GM18867 (cell line): ENCODE data around the gene ZNF398.

Experiments
- ATAC-seq: cut with Tn5 transposase; IDR thresholded peaks from one replicate; pipeline ENCODE4 v1.9.1; 2021; ENCODE audit warnings: mild to moderate bottlenecking, moderate library complexity; ENCODE audit not compliant: unreplicated experiment

Gene ZNF398

DNA sequence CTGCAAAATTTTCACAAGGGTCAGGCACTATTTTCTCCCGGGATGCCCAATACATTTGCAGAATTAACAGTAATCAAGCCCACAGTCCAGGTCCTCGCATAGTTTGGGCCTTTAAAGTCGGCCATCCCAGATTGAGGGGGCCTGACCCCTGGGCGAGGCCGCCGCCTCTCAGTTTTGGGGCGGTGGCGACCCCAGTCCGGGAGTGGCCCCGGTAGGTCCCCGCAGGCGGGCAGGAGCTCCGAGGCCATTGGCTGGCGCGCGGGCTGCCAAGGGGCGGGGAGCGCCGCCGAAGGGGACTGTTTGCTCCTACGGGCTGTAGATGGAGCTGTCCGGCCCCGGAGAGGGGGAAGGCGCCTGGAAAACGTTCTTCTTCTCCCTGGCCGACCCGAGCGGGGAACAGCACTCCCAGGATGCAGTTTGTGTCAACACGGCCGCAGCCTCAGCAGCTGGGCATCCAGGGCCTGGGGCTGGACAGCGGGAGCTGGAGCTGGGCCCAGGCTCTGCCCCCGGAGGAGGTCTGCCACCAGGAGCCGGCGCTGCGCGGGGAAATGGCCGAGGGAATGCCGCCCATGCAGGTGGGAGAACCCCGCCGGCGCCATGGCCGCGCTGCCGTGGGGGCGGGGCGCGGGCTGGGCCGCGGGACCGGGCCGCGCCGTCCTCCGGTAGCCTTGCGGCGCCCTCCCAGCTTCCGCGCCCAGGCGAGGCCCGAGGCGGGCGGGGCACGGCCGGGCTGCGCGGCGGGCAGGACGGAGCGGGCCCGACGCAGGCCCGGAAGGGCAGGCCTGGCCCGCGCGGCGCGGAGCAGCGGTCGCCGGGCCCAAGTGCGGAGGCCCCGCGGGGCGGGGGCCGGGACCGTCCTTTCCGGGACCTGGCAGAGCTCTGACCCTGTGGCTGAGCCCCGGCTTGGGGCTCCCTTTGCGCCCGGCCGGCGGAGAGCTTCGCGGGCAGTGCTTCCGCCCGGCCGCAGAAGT lies 48.2 kb downstream of the ZNF398 start, which contains the start of gene ZNF282:
ZNF282 (plus strand) TSS at position 367 of the 971 bp plus-strand sequence; CDS start at position 411, 44 bp downstream.
- ATAC-seq: peak; percentile 91

DNA sequence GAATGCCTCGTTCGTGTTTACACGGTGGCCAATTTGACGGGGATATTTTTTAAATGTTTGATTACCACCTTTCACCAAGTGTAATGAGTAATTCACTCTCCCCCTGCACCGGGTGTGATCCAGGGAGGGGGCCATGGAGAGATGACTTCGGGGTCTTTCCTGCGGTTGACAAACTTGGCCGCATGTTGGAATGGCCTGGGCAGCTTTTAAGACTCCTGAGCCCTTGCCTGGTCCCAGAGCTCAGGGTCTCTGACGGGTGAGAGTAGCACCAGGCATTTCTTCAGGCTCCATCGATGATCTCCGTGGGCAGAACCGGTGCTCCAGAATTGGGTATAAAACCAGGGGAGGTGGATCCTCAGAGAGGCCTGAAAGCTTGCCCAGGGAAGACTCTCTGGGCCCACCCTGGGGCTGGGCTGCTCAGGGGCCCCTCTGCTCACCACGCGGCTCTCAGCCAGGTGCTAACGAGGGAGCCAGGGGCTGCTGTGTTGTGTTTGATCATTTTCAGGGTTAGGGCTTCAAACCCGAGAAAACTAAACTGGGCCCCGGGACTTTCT lies 49.0 kb downstream of the ZNF398 start:
- peak; percentile 0 for ATAC-seq

DNA sequence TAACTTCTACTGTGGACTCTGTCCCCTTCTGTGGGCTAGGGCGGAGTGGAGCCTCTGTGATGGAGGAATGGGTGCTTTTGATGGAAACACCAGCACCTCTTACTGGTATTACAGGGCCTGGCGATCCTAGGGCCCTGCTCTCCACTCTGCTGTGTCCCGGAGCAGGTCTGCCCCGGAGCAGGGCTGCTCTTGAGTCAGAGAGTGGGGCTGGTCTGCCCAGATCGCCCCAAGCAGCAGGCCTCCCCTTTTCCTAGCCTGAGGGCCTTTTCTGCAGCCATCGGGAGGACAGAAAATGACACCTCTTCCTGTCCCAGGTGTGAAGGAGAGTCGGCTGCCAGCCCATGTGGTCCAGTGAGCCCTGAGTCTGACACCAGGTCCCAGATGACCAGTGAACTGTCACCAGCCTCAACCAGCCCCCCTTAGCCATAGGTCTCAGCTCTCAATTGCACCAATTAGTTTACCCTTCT lies 49.5 kb downstream of the ZNF398 start:
- no peak for ATAC-seq

DNA sequence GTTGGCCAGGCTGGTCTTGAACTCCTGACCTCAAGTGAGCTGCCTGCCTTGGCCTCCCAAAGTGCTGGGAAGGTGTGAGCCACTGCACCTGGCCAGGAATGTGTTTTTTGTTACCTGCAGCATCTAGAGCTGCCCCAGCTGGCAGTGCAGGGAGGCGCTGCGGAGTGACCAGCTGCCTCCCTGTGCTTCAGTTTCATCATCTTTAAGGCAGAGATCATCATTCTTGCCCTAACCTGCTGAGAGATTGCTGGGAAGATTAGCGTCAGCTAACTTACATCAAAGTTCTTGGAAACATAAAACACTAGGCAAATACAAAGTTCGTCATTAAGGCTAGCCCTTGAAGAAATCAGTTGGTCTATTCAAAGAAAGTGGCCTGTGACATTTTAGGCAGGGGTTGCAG lies 50.4 kb downstream of the ZNF398 start:
- no peak for ATAC-seq

DNA sequence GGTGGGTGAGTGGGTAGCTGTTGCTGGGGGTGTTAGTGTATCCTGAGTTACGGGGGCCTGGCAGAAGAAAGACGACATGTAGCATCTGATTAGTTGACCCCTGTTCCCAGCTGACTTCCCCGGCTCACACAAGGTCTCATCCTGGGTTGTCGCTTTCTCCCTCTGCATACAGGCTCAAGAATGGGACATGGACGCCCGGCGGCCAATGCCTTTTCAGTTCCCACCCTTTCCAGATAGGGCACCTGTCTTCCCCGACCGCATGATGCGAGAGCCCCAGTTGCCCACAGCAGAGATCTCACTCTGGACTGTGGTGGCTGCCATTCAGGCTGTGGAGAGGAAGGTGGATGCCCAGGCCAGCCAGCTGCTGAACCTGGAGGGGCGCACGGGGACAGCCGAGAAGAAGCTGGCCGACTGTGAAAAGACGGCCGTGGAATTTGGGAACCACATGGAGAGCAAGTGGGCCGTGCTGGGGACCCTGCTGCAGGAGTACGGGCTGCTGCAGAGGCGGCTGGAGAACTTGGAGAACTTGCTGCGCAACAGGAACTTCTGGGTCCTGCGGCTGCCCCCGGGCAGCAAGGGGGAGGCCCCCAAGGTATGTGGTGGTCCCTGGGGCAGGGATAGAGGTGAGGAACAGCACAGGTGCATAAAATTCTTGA lies 51.0 kb downstream of the ZNF398 start:
- no peak for ATAC-seq

DNA sequence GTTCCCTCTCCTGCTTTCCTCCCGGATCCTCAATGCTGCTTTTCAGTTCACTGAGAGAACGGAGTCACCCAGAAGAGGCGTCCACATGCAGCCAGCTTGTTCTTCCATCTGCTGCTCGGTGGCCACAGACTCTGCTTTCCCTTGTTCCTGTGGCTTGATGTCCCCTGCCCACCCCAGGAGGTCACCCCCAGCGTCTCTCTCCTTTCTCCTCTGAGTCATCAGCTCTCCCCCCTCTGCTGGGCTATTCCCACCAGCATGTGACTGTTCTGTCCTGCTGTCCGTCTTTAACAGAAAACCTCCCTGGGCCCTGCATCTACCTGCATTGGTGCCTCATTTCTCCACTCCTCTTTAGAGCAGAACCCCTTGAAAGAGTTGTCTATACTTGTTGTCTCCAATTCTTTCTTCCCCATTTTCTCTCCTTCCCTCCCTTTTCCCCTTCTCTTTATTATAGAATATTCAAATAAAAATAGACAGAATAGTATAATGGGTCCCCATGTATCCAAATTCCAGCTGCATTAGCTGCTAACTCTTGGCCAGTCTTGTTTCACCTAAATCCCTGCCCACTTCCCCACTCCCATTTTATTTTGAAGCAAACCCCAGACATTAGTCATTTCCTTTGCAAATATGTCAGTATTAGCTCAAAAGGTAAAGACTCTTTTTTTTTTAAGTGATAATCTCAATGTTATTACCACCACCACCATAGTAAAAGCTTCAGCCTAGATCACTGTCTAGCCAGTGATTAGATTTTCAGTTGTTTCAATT lies 52.2 kb downstream of the ZNF398 start:
- ATAC-seq: no peak

DNA sequence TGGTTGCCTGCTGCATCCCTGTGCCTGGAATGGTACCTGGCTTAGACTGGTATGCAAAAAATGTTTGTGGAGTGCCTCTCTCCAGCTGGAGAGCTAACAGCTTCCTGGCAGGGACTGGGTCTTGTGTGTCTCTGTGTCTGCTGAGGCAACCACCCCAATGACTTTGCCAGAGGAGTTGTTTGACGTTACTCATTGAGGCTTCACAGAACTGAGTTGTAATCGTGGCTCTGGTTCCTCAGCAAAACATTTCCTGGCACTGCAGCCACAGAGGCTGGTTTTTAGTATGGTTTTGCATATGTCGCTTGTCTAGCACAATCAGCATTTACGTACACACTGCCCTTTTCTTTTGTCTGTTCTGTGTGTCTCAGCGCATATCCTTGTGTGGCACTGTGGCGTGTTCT lies 55.6 kb downstream of the ZNF398 start:
- ATAC-seq: no peak

DNA sequence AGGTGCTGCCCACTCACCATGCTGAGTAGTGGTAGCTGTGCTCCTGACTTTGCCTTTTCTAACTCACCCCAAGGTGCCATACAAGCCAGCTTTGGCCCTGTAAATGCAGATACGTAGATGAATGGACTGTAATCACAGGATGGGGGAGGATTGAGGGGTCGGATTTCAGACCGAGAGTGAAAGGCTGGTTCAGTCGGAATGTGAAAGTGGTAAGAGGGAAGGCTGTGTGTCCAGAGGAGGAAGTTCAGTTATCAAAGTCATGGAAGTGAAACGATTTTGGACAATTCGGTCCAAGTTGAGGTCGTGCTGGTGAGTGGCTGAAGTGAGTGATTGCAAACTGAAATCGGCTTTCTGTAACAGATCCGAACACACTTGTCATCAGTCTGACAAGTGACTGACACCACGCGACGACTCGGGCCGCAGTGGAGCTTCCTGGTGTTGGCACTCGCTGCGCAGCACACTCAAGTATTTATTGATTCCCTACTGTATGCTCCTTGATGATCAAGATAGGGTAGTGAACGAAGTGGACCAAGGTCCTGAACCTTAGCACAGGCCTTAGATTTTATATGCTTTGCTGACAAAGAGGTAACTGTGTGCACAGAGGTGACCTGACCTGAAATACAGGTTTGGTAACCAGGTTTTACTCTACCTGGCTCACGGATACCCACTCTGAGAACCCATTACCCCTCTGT lies 58.6 kb downstream of the ZNF398 start:
- no peak for ATAC-seq

DNA sequence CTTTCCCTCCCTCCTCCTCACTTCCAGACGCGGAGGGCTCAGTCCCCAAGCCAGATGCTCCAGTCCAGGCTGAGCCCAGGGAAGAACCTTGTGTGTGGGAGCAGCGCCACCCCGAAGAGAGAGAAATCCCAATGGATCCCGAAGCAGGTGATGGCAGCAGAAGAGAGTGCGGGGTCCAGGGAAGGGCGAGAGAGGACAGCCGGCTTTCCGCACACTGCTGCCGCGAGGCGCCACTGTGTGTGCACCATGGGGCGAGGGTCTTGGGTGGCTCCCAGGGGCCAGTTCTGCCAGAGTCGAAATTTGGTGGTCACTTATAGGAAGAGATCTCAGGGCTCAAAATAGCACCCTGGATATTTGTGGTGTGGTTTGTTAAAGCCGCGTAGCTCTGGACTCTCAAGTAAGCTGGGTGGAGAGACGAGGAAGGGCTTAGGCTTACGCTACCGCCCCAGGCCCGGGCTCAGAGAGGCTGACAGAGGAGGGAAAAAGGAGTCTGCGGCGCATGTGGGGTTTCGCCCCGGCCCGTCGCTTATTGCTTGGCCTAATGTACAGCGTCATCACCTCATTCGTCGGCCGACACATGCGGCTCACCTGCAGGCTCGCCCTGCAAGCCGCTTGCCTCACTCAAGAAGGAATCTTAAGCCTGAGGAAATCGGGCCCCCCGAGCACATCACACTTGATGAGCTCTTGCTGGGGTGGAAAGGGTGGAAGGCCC lies 60.2 kb downstream of the ZNF398 start:
- no peak for ATAC-seq

DNA sequence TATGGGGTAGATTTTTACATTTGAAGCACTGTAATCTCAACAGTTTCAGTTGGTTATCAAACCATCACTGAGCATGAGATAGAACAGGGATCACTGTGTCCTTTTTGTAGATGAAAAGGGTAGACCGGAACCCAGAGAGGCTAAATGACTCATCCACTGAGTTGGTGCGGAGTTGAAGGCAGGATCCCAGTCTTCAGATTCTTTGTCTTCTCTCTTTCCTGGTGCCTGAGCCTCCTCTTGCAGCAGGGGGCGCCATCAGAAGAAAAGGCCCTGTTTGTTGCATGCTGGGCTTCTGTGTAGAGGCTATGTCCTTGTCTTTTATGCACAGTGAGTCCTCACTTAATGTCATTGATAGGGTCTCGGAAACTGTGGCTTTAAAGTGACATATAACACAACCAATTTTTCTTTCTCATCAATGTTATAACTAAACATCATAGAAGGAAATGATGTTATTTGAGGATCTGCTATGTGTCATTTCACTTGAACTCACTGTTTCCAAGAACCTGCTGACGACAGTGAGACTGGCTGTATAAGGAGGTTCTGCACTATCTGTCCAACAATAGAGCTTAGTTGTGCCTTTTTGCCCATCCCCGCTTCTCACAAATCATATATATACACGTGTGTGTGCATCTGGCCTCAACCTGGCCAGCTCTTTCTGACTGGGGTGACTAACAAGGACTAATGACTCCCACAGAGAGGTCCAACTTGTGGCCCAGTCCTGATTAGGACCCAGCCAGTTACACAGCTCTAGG lies 62.4 kb downstream of the ZNF398 start:
- ATAC-seq: peak; percentile 54

DNA sequence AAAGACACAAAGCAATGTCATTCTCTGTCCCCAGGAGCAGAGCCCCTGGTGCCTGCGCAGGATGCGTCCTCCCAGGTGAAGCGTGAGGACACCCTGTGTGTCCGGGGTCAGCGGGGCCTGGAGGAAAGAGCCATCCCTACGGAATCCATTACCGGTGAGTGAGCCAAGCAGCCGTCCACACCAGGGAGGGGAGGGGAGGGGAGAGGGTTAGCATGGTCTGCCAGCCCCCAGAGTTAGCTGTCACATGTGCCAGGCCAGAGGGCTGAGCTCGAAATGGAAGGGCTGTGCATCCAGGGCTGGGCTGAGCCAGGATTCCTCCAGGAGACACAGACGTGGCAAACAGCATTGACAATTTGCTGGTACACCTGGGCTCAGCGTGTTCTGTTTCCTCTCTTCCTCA lies 63.3 kb downstream of the ZNF398 start:
- no peak for ATAC-seq

DNA sequence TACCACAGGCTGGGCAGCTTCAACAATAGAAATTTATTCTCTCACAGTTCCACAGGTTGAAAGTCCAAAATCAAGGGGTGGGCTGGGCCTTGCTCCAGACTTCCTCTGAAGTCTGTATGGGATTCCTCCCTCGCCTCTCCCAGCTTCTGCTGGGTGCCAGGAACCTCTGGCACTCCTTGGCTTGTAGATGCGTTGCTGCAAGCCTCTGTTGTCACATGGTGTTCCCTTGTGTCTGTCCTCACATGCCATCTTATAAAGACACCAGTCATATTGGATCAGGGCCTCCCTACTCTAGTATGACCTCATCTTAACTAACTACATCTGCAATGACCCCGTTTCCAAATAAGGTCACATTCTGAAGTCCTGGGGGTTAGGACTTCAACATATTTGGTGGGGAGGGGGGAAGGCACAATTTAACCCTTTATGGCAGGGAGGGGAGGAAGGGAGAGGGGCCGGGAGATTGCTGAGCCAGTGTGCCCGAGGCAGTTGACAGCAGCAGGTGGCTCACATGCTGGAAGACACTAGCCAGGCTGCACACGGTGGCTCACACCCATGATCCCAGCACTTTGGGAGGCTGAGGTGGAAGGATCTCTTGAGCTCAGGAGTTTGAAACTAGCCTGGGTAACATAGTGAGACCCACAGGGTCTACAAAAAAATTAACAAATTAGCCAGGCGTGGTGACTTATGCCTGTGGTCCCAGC lies 66.9 kb downstream of the ZNF398 start:
- ATAC-seq: no peak

DNA sequence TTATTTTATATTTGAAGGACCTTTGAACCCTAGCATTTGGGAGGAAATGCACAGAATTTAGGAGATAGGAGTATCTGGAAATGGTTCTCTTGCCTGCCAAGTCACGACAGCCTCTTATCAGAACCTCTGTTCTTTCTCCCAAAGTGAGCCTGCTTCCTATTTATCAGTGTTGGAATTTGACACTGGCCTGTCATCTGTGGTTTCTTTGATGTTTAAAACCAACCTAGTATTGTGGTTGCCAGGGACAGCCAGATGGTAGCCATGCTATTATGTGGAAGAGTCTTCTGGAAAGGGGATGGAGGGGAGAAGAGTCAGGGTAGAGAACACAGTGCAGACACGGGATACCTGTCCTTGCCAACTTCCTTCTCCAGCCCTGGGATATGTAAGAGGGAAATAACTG lies 69.1 kb downstream of the ZNF398 start:
- ATAC-seq: no peak

DNA sequence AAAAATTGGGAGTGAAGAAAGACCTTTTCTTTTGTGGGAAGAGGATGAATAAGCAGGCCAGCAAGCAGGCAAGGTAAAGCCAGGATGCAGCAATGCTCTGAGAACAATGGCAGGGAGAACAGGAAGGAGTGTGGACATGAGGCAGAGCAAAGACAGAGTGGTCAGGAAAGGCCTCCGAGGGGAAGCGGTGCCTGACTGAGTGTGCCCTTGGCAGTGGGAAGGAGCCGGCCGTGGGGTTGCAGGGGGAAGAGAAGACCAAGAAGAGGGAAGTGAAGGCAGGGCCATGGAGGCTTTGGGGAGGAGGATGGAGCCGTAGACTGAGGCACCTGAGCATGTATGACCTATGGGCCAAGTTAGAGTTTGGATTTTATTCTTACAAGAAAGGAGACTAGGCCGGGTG lies 70.3 kb downstream of the ZNF398 start:
- ATAC-seq: no peak

DNA sequence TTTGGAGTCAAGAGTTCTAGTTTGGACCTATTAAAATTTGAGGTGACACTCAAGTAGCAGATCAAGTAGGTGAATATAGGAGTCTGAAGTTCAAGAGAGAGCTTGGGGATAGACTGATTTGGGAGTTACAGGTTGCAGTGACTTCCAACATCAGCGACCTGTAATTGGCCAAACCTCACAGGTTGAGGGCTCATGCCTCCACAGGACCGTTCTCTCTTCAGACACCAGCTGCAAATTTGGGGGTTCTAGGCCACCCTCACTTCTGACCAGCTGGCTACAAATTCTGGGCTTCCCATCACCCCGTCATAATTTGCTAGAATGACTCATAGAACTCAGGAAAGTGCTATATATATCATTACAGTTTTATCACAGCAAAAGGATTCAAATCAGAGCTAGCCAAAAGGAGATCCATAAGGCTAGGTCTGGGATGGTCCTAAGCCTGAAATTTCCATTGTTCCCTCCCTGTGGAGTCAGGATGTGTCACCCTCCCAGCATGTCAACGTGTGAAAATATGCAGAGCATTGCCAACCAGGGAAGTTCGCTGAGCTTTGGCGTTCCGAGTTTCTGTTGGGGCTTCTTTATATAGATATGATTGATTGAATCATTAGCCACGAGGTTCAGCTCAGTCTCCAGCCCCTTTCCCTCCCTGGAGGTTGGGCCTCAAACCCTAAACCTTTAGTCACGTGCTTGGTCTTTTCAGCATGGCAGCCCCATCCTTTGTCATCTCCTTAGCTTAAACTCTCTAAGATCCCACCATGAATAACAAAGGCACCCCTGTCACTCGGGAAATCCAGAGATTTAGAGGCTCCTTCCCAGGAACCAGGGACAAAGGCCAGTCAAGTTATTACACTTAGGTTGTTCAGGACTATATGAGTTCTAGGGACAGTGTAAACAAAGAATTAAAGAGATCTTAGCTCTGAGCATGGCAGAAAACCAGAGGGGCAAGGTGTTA lies 71.5 kb downstream of the ZNF398 start:
- ATAC-seq: no peak

DNA sequence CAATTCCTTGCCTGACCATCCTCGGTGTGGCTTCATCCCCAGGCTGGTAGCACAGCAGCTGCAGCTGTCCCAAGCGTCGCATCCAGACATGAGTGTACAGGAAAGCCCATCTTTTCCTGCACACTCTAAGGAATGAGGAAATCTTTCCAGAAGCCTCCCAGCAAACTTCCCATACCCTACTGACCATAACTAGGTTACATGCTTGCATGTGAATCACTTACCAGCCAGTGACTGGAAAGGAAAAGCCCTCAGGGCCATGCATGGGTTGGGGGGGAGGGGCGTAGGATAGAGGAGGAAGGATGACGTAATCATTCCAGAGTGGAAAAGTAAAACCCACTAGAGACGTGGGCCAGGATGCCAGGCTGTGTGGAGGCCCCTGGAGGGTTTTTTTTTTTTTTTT lies 73.3 kb downstream of the ZNF398 start:
- ATAC-seq: no peak

DNA sequence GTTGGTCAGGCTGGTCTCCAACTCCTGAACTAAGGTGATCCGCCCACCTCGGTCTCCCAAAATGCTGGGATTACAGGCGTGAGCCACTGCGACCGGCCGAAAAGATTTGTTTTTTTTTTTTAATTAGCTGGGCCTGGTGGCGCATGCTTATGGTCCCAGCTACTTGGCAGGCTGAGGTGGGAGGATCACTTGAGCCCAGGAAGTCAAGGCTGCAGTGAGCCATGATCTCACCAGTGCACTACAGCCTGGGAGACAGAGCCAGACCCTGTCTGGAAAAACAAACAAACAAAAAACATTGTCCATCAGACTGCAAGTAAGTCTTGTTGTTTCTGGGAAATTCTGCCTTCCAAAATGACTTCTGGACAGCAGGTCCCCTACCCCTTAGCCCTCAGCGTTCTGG lies 75.9 kb downstream of the ZNF398 start:
- ATAC-seq: no peak
